Measurements from ENCODE around the gene DNM2.

GRCh38 chr19:10723591-10723990, 5.7 kb downstream of the DNM2 start:
- TF ChIP-seq CTCF (IDR thresholded peaks at IDR 0.05) (no peak), POLR2A (IDR thresholded peaks at IDR 0.05) (no peak), POLR2AphosphoS5 (IDR thresholded peaks at IDR 0.05) (no peak)
